GM12878 (cell line): ENCODE results near the gene CFAP299. TPM values are rescaled to one million over a fixed set of nuclear protein-coding genes. Genes with fewer than 3 reads are reported as not detected.

Experiments
- ATAC-seq: fragments of 200-7000 bp; cut with Tn5 transposase; 3 replicates; pipeline ENCODE4 v1.9.1; 2020; ENCODE audit warnings: mild to moderate bottlenecking, moderate library complexity
- BruUV-seq: library from RNA; stranded (reverse); fragments of 400-500 nt; replicated peaks from 2 replicates; lab custom pipeline; 2021; lab: Mats Ljungman, UMichigan
- CTCF ChIA-PET: fragments of 300-600 bp; sonication (Branson Sonifier 250); formaldehyde crosslinking; extraction: SDS; loops from one replicate; lab custom pipeline; 2021; ENCODE audit warnings: inconsistent platforms; lab: Yijun Ruan, JAX
- POLR2A ChIA-PET: fragments of 350-600 bp; formaldehyde crosslinking; extraction: SDS; loops from one replicate; lab custom pipeline; 2021; ENCODE audit warnings: inconsistent platforms; lab: Charles Lee
- RAD21 ChIA-PET: fragments of 300-600 bp; sonication (Branson Sonifier 250); formaldehyde crosslinking; loops from one replicate; lab custom pipeline; 2023; ENCODE audit warnings: antibody characterized with exemption; ENCODE audit not compliant: unreplicated experiment; lab: Charles Lee
- SMC1A ChIA-PET: fragments of 300-600 bp; sonication (Branson Sonifier 250); formaldehyde crosslinking; loops from one replicate; lab custom pipeline; 2023; ENCODE audit not compliant: unreplicated experiment, uncharacterized antibody; lab: Charles Lee
- DNase-seq: peaks from one replicate; pipeline ENCODE4 v3.0.0-alpha.2; 2011; ENCODE audit warnings: low read depth, low spot score
- FAIRE-seq: peaks from 3 replicates; lab custom pipeline; 2011; peaks lifted over from hg19 to GRCh38; lab: Jason Lieb, UNC
- H2AFZ ChIP-seq: 2 replicates; pipeline ENCODE4 v1.6.0; 2011; ENCODE audit warnings: low read depth, low read length, control low read depth; ENCODE audit not compliant: control insufficient read depth
- H3K27ac ChIP-seq: 2 replicates; pipeline ENCODE4 v1.5.1; 2011; ENCODE audit warnings: control low read depth; ENCODE audit not compliant: control insufficient read depth, insufficient read depth
- H3K27me3 ChIP-seq, 2 experiments: replicated peaks in 1 of 2; 2 replicates each; pipeline versions ENCODE4 v1.6.0 to v1.6.1; 2011; ENCODE audit warnings: low read length in 1 of 2; ENCODE audit not compliant: control insufficient read depth in 2 of 2, insufficient read depth in 2 of 2
- H3K36me3 ChIP-seq, 2 experiments: 2 replicates each; pipeline ENCODE4 v1.5.1; 2011; ENCODE audit warnings: low read length in 1 of 2; ENCODE audit not compliant: control insufficient read depth in 2 of 2, insufficient read depth in 2 of 2
- H3K4me1 ChIP-seq: 2 replicates; pipeline ENCODE4 v1.6.1; 2011; ENCODE audit warnings: mild to moderate bottlenecking, low read length, moderate library complexity, mixed read lengths; ENCODE audit not compliant: control insufficient read depth, insufficient read depth
- H3K4me2 ChIP-seq: 2 replicates; pipeline ENCODE4 v1.6.0; 2011; ENCODE audit warnings: control low read depth; ENCODE audit not compliant: control insufficient read depth, insufficient read depth
- H3K4me3 ChIP-seq: fragments of 200-600 bp; sonication (generic); 2 replicates; pipeline ENCODE4 v1.5.1; 2016
- H3K79me2 ChIP-seq: 2 replicates; pipeline ENCODE4 v1.6.0; 2011; ENCODE audit warnings: low read length; ENCODE audit not compliant: control insufficient read depth, insufficient read depth
- H3K9ac ChIP-seq: 2 replicates; pipeline ENCODE4 v1.8.0; 2011; ENCODE audit warnings: low read length, control low read depth, mixed read lengths; ENCODE audit not compliant: control insufficient read depth, insufficient read depth
- H3K9me3 ChIP-seq: replicated peaks from 3 replicates; pipeline ENCODE4 v1.5.1; 2011; ENCODE audit warnings: mild to moderate bottlenecking, low read length; ENCODE audit not compliant: control insufficient read depth, insufficient read depth
- H4K20me1 ChIP-seq: 2 replicates; pipeline ENCODE4 v1.6.0; 2011; ENCODE audit not compliant: control insufficient read depth, insufficient read depth
- BACH1 ChIP-seq: fragments of 450-650 bp; IDR thresholded peaks from 2 replicates; pipeline ENCODE4 v1.6.1; 2017; ENCODE audit warnings: mild to moderate bottlenecking, borderline replicate concordance
- CHD2 ChIP-seq: IDR thresholded peaks from 2 replicates; pipeline ENCODE4 v1.6.1; 2011; ENCODE audit warnings: low read depth, low read length, improper control_type of control experiment, borderline replicate concordance
- FOXK2 ChIP-seq: fragments of 450-650 bp; IDR thresholded peaks from 2 replicates; pipeline ENCODE4 v1.6.1; 2017; ENCODE audit warnings: mild to moderate bottlenecking, moderate library complexity
- IKZF1 ChIP-seq: fragments of 450-650 bp; conservative IDR thresholded peaks from 2 replicates; pipeline ENCODE4 v1.6.1; 2017; ENCODE audit warnings: antibody characterized with exemption, mild to moderate bottlenecking
- MEF2A ChIP-seq: IDR thresholded peaks from 2 replicates; pipeline ENCODE4 v1.6.1; 2011; ENCODE audit warnings: low read depth, mild to moderate bottlenecking, low read length, moderate library complexity; ENCODE audit not compliant: insufficient read depth
- MTA2 ChIP-seq: fragments of 450-650 bp; IDR thresholded peaks from 2 replicates; pipeline ENCODE4 v1.6.1; 2016; ENCODE audit warnings: low read depth, mild to moderate bottlenecking, moderate library complexity
- PAX5 ChIP-seq: IDR thresholded peaks from 2 replicates; pipeline ENCODE4 v1.6.1; 2011; ENCODE audit warnings: low read depth, low read length, borderline replicate concordance
- POLR2AphosphoS5 ChIP-seq: IDR thresholded peaks from 2 replicates; pipeline ENCODE4 v1.6.1; 2011; ENCODE audit warnings: mild to moderate bottlenecking, low read length, inconsistent platforms
- TCF7 ChIP-seq: IDR thresholded peaks from 2 replicates; pipeline ENCODE4 v1.6.1; 2014; ENCODE audit warnings: antibody characterized with exemption, borderline replicate concordance
- WGBS: methylation state at CpG from one replicate; pipeline ENCODE4 v1.1.6; 2016; ENCODE audit warnings: low lambda C conversion rate; ENCODE audit not compliant: insufficient replicate concordance, insufficient coverage; ENCODE audit errors: missing lambda C conversion rate; 5-methylcytosine and 5-hydroxymethylcytosine counted together
- in situ Hi-C: fragments of 300-500 bp; cut with MboI; formaldehyde crosslinking; loops from 9 replicates; pipeline ENCODE4 v1.14.3; 2018; ENCODE audit warnings: mixed read lengths
- intact Hi-C: fragments of 100-400 bp; cut with micrococcal nuclease; formaldehyde crosslinking; loops from one replicate; pipeline ENCODE4 v1.14.2; 2022; ENCODE audit not compliant: unreplicated experiment
- polyA plus RNA-seq, 11 experiments: library from polyadenylated mRNA; depleted of rRNA in 4 of 11; unstranded in 6 of 11; stranded (reverse) in 5 of 11; fragments of >200 nt; fragmentation: Nextera tagmentation in 4 of 11; fragmentation: Illumina TruSeq in 1 of 11; extraction: Ambion mirVana in 4 of 11; extraction: Trizol in 1 of 11; gene quantifications; 1 replicate in 1 of 11; 2 replicates in 10 of 11; pipeline versions ENCODE4 v1.2.1 to v1.2.3, GENCODE V29; 2011 to 2016; ENCODE audit warnings: inconsistent platforms in 2 of 11, missing spikeins in 2 of 11, low read depth in 1 of 11
- total RNA-seq, 4 experiments: library from RNA; depleted of rRNA in 3 of 4; stranded (reverse); fragments of >200 nt in 3 of 4; fragmentation: Illumina TruSeq in 1 of 4; extraction: Trizol in 1 of 4; gene quantifications; 2 replicates each; pipeline versions ENCODE4 v1.2.1 to v1.2.3, GENCODE V29; 2013 to 2021
- TF ChIP-seq, protein P1 (sequence below): IDR thresholded peaks from 2 replicates; pipeline ENCODE4 v1.6.1; 2012; ENCODE audit warnings: low read depth, low read length, improper control_type of control experiment
- TF ChIP-seq, protein P2 (sequence below): fragments of 450-650 bp; IDR thresholded peaks from 2 replicates; pipeline ENCODE4 v1.6.1; 2017; ENCODE audit warnings: mild to moderate bottlenecking
- TF ChIP-seq, protein P3 (sequence below), 3 experiments: IDR thresholded peaks in 2 of 3; conservative IDR thresholded peaks in 1 of 3; 2 replicates each; pipeline ENCODE4 v1.5.1; 2011; ENCODE audit warnings: low read depth in 3 of 3, low read length in 3 of 3, mild to moderate bottlenecking in 3 of 3, control low read depth in 2 of 3, moderate library complexity in 2 of 3, inconsistent platforms in 1 of 3, mixed read lengths in 1 of 3; ENCODE audit not compliant: control insufficient read depth in 2 of 3, insufficient read depth in 1 of 3; ENCODE audit errors: extremely low read depth in 1 of 3
- TF ChIP-seq, protein P4 (sequence below): fragments of 450-650 bp; IDR thresholded peaks from 2 replicates; pipeline ENCODE4 v1.6.1; 2017; ENCODE audit warnings: borderline replicate concordance

Gene CFAP299
- total and polyA plus RNA-seq, 10 of the 15 experiments (the other 5 are each of a cell fraction or from before 2014, with no cell fraction given) = 0.06 to 0.34 TPM; not detected in 8

DNA sequence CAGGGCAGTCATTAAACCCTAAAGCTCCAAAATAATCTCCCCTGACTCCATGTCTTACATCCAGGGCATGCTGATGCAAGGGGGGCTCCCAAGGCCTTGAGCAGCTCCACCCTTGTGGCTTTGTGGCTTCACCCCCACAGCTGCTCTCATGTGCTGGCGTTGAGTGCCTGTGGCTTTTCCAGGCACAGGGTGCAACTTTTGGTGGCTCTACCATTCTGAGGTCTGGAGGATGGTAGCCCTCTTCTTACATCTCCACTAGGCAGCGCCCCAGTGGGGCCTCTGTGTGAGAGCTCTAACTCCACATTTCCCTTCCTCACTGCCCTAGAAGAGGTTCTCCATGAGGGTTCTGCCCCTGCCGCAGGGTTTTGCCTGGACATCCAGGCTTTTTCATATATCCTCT is 35.1 kb downstream of the CFAP299 start:
- in situ Hi-C loops = no loop called here
- no TSS peak for BruUV-seq

DNA sequence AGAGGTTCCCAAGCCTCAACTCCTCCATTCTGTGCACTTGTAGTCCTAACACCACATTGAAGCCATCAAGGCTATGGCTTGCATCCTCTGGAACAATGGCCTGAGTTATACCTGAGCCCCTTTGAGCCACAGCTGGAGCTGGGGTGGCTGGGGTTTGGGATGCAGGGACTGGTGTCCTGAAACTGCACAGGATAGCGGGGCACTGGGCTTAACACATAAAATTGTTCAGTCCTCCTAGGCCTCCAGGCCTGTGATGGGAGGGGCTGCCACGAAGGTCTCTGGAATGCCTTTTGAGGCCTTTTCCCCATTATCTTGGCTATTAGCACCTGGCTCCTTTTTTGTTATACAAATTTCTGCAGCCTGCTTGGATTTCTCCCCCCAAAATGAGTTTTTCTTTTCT is 35.5 kb downstream of the CFAP299 start:
- in situ Hi-C loops = no loop called here
- H3K36me3 ChIP-seq = no peaks in the 10 kb centered on the region
- no peaks in the 10 kb centered on the region for H3K27me3 ChIP-seq
- DNase-seq (no peak), ATAC-seq (no peak), FAIRE-seq (no peak)
- no peak overlapping the region for H3K4me3 ChIP-seq
- H2AFZ ChIP-seq = no peak overlapping the region
- POLR2A ChIA-PET = no interaction called here
- H3K4me1 ChIP-seq = no peaks in the 10 kb centered on the region
- no peak overlapping the region for H3K9ac ChIP-seq
- no peak overlapping the region for H3K4me2 ChIP-seq
- RAD21 ChIA-PET = interaction anchor here (2.4 kb wide), 1 partner anchor 669 kb away, joined by 6 read pairs; no protein-coding TSS in a partner anchor
- CTCF ChIA-PET = no interaction called here
- no peaks in the 10 kb centered on the region for H4K20me1 ChIP-seq
- no peak overlapping the region for H3K27ac ChIP-seq
- SMC1A ChIA-PET = interaction anchor here (2.4 kb wide), 1 partner anchor 669 kb away, joined by 10 read pairs; no protein-coding TSS in a partner anchor
- H3K9me3 ChIP-seq = peaks cover 4% of the 10 kb centered on the region; the same call in 2 of the 3 replicates
- BruUV-seq = no TSS peak
- intact Hi-C loops = no loop called here
- WGBS = 25% methylated on average over 2 of the region's 2 CpGs
- no peaks in the 10 kb centered on the region for H3K79me2 ChIP-seq
- TF ChIP-seq TCF7 = no peak
- TF ChIP-seq, protein P1, sequence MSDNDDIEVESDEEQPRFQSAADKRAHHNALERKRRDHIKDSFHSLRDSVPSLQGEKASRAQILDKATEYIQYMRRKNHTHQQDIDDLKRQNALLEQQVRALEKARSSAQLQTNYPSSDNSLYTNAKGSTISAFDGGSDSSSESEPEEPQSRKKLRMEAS = no peak
- TF ChIP-seq, protein P2, sequence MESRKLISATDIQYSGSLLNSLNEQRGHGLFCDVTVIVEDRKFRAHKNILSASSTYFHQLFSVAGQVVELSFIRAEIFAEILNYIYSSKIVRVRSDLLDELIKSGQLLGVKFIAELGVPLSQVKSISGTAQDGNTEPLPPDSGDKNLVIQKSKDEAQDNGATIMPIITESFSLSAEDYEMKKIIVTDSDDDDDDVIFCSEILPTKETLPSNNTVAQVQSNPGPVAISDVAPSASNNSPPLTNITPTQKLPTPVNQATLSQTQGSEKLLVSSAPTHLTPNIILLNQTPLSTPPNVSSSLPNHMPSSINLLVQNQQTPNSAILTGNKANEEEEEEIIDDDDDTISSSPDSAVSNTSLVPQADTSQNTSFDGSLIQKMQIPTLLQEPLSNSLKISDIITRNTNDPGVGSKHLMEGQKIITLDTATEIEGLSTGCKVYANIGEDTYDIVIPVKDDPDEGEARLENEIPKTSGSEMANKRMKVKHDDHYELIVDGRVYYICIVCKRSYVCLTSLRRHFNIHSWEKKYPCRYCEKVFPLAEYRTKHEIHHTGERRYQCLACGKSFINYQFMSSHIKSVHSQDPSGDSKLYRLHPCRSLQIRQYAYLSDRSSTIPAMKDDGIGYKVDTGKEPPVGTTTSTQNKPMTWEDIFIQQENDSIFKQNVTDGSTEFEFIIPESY = no peak
- TF ChIP-seq, protein P3, sequence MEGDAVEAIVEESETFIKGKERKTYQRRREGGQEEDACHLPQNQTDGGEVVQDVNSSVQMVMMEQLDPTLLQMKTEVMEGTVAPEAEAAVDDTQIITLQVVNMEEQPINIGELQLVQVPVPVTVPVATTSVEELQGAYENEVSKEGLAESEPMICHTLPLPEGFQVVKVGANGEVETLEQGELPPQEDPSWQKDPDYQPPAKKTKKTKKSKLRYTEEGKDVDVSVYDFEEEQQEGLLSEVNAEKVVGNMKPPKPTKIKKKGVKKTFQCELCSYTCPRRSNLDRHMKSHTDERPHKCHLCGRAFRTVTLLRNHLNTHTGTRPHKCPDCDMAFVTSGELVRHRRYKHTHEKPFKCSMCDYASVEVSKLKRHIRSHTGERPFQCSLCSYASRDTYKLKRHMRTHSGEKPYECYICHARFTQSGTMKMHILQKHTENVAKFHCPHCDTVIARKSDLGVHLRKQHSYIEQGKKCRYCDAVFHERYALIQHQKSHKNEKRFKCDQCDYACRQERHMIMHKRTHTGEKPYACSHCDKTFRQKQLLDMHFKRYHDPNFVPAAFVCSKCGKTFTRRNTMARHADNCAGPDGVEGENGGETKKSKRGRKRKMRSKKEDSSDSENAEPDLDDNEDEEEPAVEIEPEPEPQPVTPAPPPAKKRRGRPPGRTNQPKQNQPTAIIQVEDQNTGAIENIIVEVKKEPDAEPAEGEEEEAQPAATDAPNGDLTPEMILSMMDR (IDR thresholded peaks at IDR 0.05 in 2 of 3, conservative IDR thresholded peaks at IDR 0.05 in 1 of 3; ENCODE audit: control insufficient read depth in 2 of 3, extremely low read depth in 1 of 3, insufficient read depth in 1 of 3, low read depth in 3 of 3, low read length in 3 of 3) = no peak
- TF ChIP-seq CHD2 = no peak
- TF ChIP-seq MTA2 = no peak
- no peak for TF ChIP-seq POLR2AphosphoS5
- TF ChIP-seq IKZF1 = no peak
- TF ChIP-seq MEF2A = no peak

More for the DNA sequence above, 35.1 kb downstream of the CFAP299 start:
- ATAC-seq (no peak), FAIRE-seq (no peak), DNase-seq (no peak)
- H3K4me1 ChIP-seq = no peaks in the 10 kb centered on the region
- peaks cover 4% of the 10 kb centered on the region; the same call in 2 of the 3 replicates for H3K9me3 ChIP-seq
- 34% methylated on average over 3 of the region's 3 CpGs for WGBS
- no peak for TF ChIP-seq FOXK2
- no peak for TF ChIP-seq BACH1
- TF ChIP-seq, protein P4, sequence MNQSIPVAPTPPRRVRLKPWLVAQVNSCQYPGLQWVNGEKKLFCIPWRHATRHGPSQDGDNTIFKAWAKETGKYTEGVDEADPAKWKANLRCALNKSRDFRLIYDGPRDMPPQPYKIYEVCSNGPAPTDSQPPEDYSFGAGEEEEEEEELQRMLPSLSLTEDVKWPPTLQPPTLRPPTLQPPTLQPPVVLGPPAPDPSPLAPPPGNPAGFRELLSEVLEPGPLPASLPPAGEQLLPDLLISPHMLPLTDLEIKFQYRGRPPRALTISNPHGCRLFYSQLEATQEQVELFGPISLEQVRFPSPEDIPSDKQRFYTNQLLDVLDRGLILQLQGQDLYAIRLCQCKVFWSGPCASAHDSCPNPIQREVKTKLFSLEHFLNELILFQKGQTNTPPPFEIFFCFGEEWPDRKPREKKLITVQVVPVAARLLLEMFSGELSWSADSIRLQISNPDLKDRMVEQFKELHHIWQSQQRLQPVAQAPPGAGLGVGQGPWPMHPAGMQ = no peak
- no peak for TF ChIP-seq PAX5
- H3K27me3 ChIP-seq = no peaks in the 10 kb centered on the region
- intact Hi-C loops = no loop called here
- H3K9ac ChIP-seq = no peak overlapping the region
- no peak overlapping the region for H2AFZ ChIP-seq
- SMC1A ChIA-PET = interaction anchor here (2.4 kb wide), 1 partner anchor 669 kb away, joined by 10 read pairs; no protein-coding TSS in a partner anchor
- H4K20me1 ChIP-seq = no peaks in the 10 kb centered on the region
- H3K36me3 ChIP-seq = no peaks in the 10 kb centered on the region
- H3K79me2 ChIP-seq = no peaks in the 10 kb centered on the region
- CTCF ChIA-PET = no interaction called here
- POLR2A ChIA-PET = no interaction called here
- H3K4me3 ChIP-seq = no peak overlapping the region
- no peak overlapping the region for H3K27ac ChIP-seq
- RAD21 ChIA-PET = interaction anchor here (2.4 kb wide), 1 partner anchor 669 kb away, joined by 6 read pairs; no protein-coding TSS in a partner anchor
- no peak overlapping the region for H3K4me2 ChIP-seq
